H1 (cell line): ENCODE data around the gene COL11A2. TPM values are rescaled to one million over a fixed set of nuclear protein-coding genes. Genes with fewer than 3 reads are reported as not detected.

ENCODE experiments used
- CTCF ChIA-PET: fragments of 300-600 bp; sonication (Branson Sonifier 250); formaldehyde crosslinking; loops from one replicate; lab custom pipeline; 2021; ENCODE audit not compliant: partially characterized antibody; lab: Charles Lee
- POLR2A ChIA-PET: fragments of 300-600 bp; sonication (Branson Sonifier 250); formaldehyde crosslinking; loops from one replicate; lab custom pipeline; 2021; ENCODE audit warnings: inconsistent platforms; ENCODE audit not compliant: partially characterized antibody; lab: Charles Lee
- DNase-seq, 2 experiments: peaks; one replicate each; pipeline versions ENCODE4 v3.0.0 to v3.0.0-alpha.2; 2010 to 2022; ENCODE audit warnings: low spot score in 2 of 2, low read depth in 1 of 2, mixed read lengths in 1 of 2
- FAIRE-seq: peaks from 2 replicates; lab custom pipeline; 2011; peaks lifted over from hg19 to GRCh38; lab: Jason Lieb, UNC
- H2AFZ ChIP-seq: 2 replicates; pipeline ENCODE4 v1.8.1; 2012; ENCODE audit warnings: low read length, inconsistent platforms
- H2AK5ac ChIP-seq: 2 replicates; pipeline ENCODE4 v1.6.1; 2013; ENCODE audit warnings: low read depth, low read length
- H2BK120ac ChIP-seq: replicated peaks from 2 replicates; pipeline ENCODE3; 2013; ENCODE audit warnings: low read depth, low read length, inconsistent platforms
- H2BK12ac ChIP-seq: 2 replicates; pipeline ENCODE4 v1.6.1; 2013; ENCODE audit warnings: low read depth, low read length
- H2BK15ac ChIP-seq: 2 replicates; pipeline ENCODE4 v1.6.1; 2013; ENCODE audit warnings: low read length
- H2BK20ac ChIP-seq: 2 replicates; pipeline ENCODE4 v1.6.1; 2013; ENCODE audit warnings: low read length
- H2BK5ac ChIP-seq: 2 replicates; pipeline ENCODE4 v1.6.1; 2013; ENCODE audit warnings: low read depth, low read length
- H3K14ac ChIP-seq: 2 replicates; pipeline ENCODE4 v1.6.1; 2013; ENCODE audit warnings: inconsistent platforms; ENCODE audit not compliant: insufficient read length
- H3K18ac ChIP-seq: 2 replicates; pipeline ENCODE4 v1.6.1; 2013; ENCODE audit warnings: low read length; ENCODE audit errors: extremely low read depth
- H3K23ac ChIP-seq: 2 replicates; pipeline ENCODE4 v1.6.1; 2013; ENCODE audit warnings: inconsistent platforms; ENCODE audit not compliant: insufficient read length
- H3K23me2 ChIP-seq: 2 replicates; pipeline ENCODE4 v1.6.1; 2013; ENCODE audit warnings: low read depth, low read length
- H3K27ac ChIP-seq: 2 replicates; pipeline ENCODE4 v1.6.1; 2011; ENCODE audit warnings: low read depth, low read length, inconsistent platforms
- H3K27me3 ChIP-seq, 4 experiments: replicated peaks in 1 of 4; 1 replicate in 1 of 4; 2 replicates in 3 of 4; pipeline versions ENCODE4 v1.6.1 to v1.8.1; 2011 to 2013; ENCODE audit warnings: low read length in 3 of 4, mild to moderate bottlenecking in 3 of 4, inconsistent platforms in 2 of 4, mixed read lengths in 2 of 4, moderate library complexity in 1 of 4; ENCODE audit not compliant: control insufficient read depth in 3 of 4, insufficient read depth in 3 of 4; ENCODE audit errors: extremely low read depth in 1 of 4
- H3K36me3 ChIP-seq, 4 experiments: 2 replicates each; pipeline versions ENCODE4 v1.6.1 to v1.8.1; 2011 to 2013; ENCODE audit warnings: mild to moderate bottlenecking in 4 of 4, low read length in 3 of 4, moderate library complexity in 2 of 4, control low read depth in 1 of 4, inconsistent platforms in 1 of 4; ENCODE audit not compliant: insufficient read depth in 4 of 4, control insufficient read depth in 2 of 4
- H3K4ac ChIP-seq: replicated peaks from 2 replicates; pipeline ENCODE3; 2013; ENCODE audit warnings: low read length, low read depth, mixed read lengths, inconsistent platforms; ENCODE audit not compliant: insufficient read length
- H3K4me1 ChIP-seq, 4 experiments: replicated peaks in 1 of 4; 1 replicate in 1 of 4; 2 replicates in 3 of 4; pipeline versions ENCODE4 v1.6.1 to v1.8.1; 2011 to 2013; ENCODE audit warnings: low read length in 3 of 4, inconsistent platforms in 2 of 4, mixed read lengths in 1 of 4; ENCODE audit not compliant: insufficient read depth in 4 of 4, control insufficient read depth in 3 of 4
- H3K4me2 ChIP-seq, 2 experiments: 2 replicates each; pipeline versions ENCODE4 v1.6.1 to v1.8.1; 2011 to 2013; ENCODE audit warnings: low read depth in 2 of 2, low read length in 2 of 2, control low read depth in 1 of 2, inconsistent platforms in 1 of 2, mild to moderate bottlenecking in 1 of 2; ENCODE audit not compliant: insufficient read depth in 1 of 2
- H3K4me3 ChIP-seq, 4 experiments: fragments of 200-600, 300-600 bp in 1 of 4; sonication (generic), shearing (Covaris generic), sonication (Bioruptor Twin) in 1 of 4; 2 replicates each; pipeline versions ENCODE4 v1.5.1 to v1.8.1; 2011 to 2016; ENCODE audit warnings: low read length in 4 of 4, low read depth in 3 of 4, control low read depth in 2 of 4, inconsistent platforms in 2 of 4, mild to moderate bottlenecking in 2 of 4, mixed read lengths in 1 of 4, moderate library complexity in 1 of 4; ENCODE audit not compliant: insufficient read depth in 2 of 4; ENCODE audit errors: extremely low read depth in 1 of 4
- H3K56ac ChIP-seq: replicated peaks from 2 replicates; pipeline ENCODE3; 2013; ENCODE audit warnings: low read depth, mild to moderate bottlenecking, mixed read lengths, low read length, inconsistent platforms; ENCODE audit not compliant: insufficient read length
- H3K79me1 ChIP-seq: 2 replicates; pipeline ENCODE4 v1.6.1; 2013; ENCODE audit warnings: low read depth, low read length, control low read depth
- H3K79me2 ChIP-seq, 2 experiments: 2 replicates each; pipeline versions ENCODE4 v1.6.1 to v1.8.1; 2012 to 2013; ENCODE audit warnings: low read length in 2 of 2, mild to moderate bottlenecking in 2 of 2, inconsistent platforms in 1 of 2; ENCODE audit not compliant: insufficient read depth in 2 of 2, control insufficient read depth in 1 of 2
- H3K9ac ChIP-seq, 4 experiments: replicated peaks in 1 of 4; 1 replicate in 1 of 4; 2 replicates in 3 of 4; pipeline versions ENCODE4 v1.6.1 to v1.8.1; 2011 to 2013; ENCODE audit warnings: low read depth in 3 of 4, low read length in 3 of 4, control low read depth in 2 of 4, mild to moderate bottlenecking in 2 of 4, moderate library complexity in 2 of 4, inconsistent platforms in 1 of 4; ENCODE audit errors: extremely low read depth in 1 of 4
- H3K9me3 ChIP-seq, 2 experiments: 2 replicates each; pipeline versions ENCODE4 v1.6.1 to v1.8.1; 2012 to 2013; ENCODE audit warnings: mild to moderate bottlenecking in 2 of 2, moderate library complexity in 2 of 2, control low read depth in 1 of 2, inconsistent platforms in 1 of 2, low read depth in 1 of 2, low read length in 1 of 2, mixed read lengths in 1 of 2; ENCODE audit not compliant: insufficient read depth in 2 of 2
- H4K20me1 ChIP-seq, 2 experiments: replicated peaks in 1 of 2; 2 replicates each; pipeline versions ENCODE3 to v1.8.1; 2011 to 2013; ENCODE audit warnings: inconsistent platforms in 2 of 2, low read length in 2 of 2, mild to moderate bottlenecking in 1 of 2; ENCODE audit not compliant: insufficient read depth in 2 of 2, control insufficient read depth in 1 of 2
- H4K5ac ChIP-seq: 2 replicates; pipeline ENCODE4 v1.6.1; 2013; ENCODE audit warnings: low read length, low read depth, mixed read lengths, inconsistent platforms; ENCODE audit not compliant: insufficient read length
- H4K8ac ChIP-seq: 2 replicates; pipeline ENCODE4 v1.8.0; 2013; ENCODE audit warnings: mild to moderate bottlenecking, moderate library complexity, low read length, inconsistent platforms; ENCODE audit not compliant: insufficient read depth; ENCODE audit errors: extremely low read depth
- H4K91ac ChIP-seq: replicated peaks from 2 replicates; pipeline ENCODE3; 2013; ENCODE audit warnings: low read length, mixed read lengths, inconsistent platforms; ENCODE audit not compliant: insufficient read length
- CBX5 ChIP-seq: fragments of 300-800, 300-1000 bp; sonication (generic); IDR thresholded peaks from 2 replicates; pipeline ENCODE4 v1.7.1; 2016; ENCODE audit warnings: antibody characterized with exemption, low read length, low read depth
- CHD1 ChIP-seq: IDR thresholded peaks from 2 replicates; pipeline ENCODE4 v1.6.1; 2012; ENCODE audit warnings: low read depth, low read length, improper control_type of control experiment
- HDAC6 ChIP-seq: IDR thresholded peaks from one replicate; pipeline ENCODE4 v1.7.1; 2012; ENCODE audit warnings: low read depth, mild to moderate bottlenecking, inconsistent platforms, low read length, moderate library complexity
- JUND ChIP-seq: IDR thresholded peaks from 2 replicates; pipeline ENCODE4 v1.6.1; 2011; ENCODE audit warnings: mild to moderate bottlenecking, improper control_type of control experiment, low read length
- RXRA ChIP-seq: IDR thresholded peaks from 2 replicates; pipeline ENCODE4 v1.6.1; 2011; ENCODE audit warnings: low read depth, mild to moderate bottlenecking, low read length, moderate library complexity; ENCODE audit not compliant: insufficient read depth
- SP1 ChIP-seq: IDR thresholded peaks from 2 replicates; pipeline ENCODE4 v1.6.1; 2011; ENCODE audit warnings: low read depth, low read length
- SP4 ChIP-seq: IDR thresholded peaks from 2 replicates; pipeline ENCODE4 v1.6.1; 2012; ENCODE audit warnings: low read length, inconsistent platforms
- SRF ChIP-seq: IDR thresholded peaks from 2 replicates; pipeline ENCODE4 v1.6.1; 2011; ENCODE audit warnings: mild to moderate bottlenecking, low read depth, low read length, moderate library complexity
- USF2 ChIP-seq: IDR thresholded peaks from 2 replicates; pipeline ENCODE4 v1.6.1; 2011; ENCODE audit warnings: low read length, improper control_type of control experiment
- polyA plus RNA-seq, 7 experiments: library from polyadenylated mRNA; depleted of rRNA in 3 of 7; stranded (reverse) in 5 of 7; unstranded in 2 of 7; fragments of >200 nt in 5 of 7; fragments of 200-250 nt in 2 of 7; gene quantifications; 1 replicate in 5 of 7; 2 replicates in 1 of 7; 4 replicates in 1 of 7; pipeline versions ENCODE4 v1.2.1 to v1.2.3, GENCODE V29; 2011 to 2013; ENCODE audit warnings: missing spikeins in 2 of 7, mixed read lengths in 2 of 7
- total RNA-seq: library from RNA; stranded (reverse); fragmentation: NEBNext Ultra II Directional; extraction: Animal tissue kit (Norgen Biotek cat#: 25700); gene quantifications from 2 replicates; pipeline ENCODE4 v1.2.1, GENCODE V29; 2021

COL11A2 gene
- total and polyA plus RNA-seq, 2 of the 8 experiments (the other 6 are each of a cell fraction or from before 2014, with no cell fraction given), result 2.8 to 3.8 TPM

- no peaks in the 10 kb centered on the region for H3K79me1 ChIP-seq
- no peak for FAIRE-seq
- no peak overlapping the region for H2AFZ ChIP-seq
- no peaks in the 10 kb centered on the region for H3K36me3 ChIP-seq
- POLR2A ChIA-PET, result interaction anchor here (1.6 to 1.8 kb wide), 2 partner anchors 12 to 35 kb away, joined by 7 to 9 read pairs; partner anchors contain the start of genes RPS18 and VPS52
- no peak overlapping the region for H3K4me2 ChIP-seq
- no peak overlapping the region for H4K91ac ChIP-seq
- H2BK5ac ChIP-seq, result no peak overlapping the region
- no peak overlapping the region for H2AK5ac ChIP-seq
- H4K5ac ChIP-seq, result no peak overlapping the region
- H3K9ac ChIP-seq, result no peak overlapping the region
- DNase-seq, result no peak
- H3K27ac ChIP-seq, result no peak overlapping the region
- H3K23me2 ChIP-seq, result no peaks in the 10 kb centered on the region; the same call in 1 of the 2 replicates
- H3K9me3 ChIP-seq, result no peaks in the 10 kb centered on the region
- H3K14ac ChIP-seq, result no peak overlapping the region
- CTCF ChIA-PET, result interaction anchor here (0.6 to 11.0 kb wide), 4 partner anchors 12 to 75 kb away, joined by 3 to 107 read pairs (median 4); partner anchors contain the start of gene RING1
- H2BK12ac ChIP-seq, result no peak overlapping the region
- no peak overlapping the region for H2BK120ac ChIP-seq
- no peaks in the 10 kb centered on the region for H3K79me2 ChIP-seq
- no peak overlapping the region for H2BK20ac ChIP-seq
- H3K23ac ChIP-seq, result no peak overlapping the region
- H2BK15ac ChIP-seq, result no peak overlapping the region
- TF ChIP-seq JUND, result no peak
- TF ChIP-seq SP1, result no peak
- TF ChIP-seq USF2, result no peak
- TF ChIP-seq HDAC6, result no peak
- TF ChIP-seq SRF, result no peak
- no peak for TF ChIP-seq RXRA
- TF ChIP-seq SP4, result no peak
- no peak for TF ChIP-seq CBX5
- no peak for TF ChIP-seq CHD1
- H3K18ac ChIP-seq, result no peak overlapping the region
- peaks cover 0 to 3% (median 0%) of the 10 kb centered on the region in 4 experiments; a peak in 1 of 7 replicates for H3K27me3 ChIP-seq
- H3K4ac ChIP-seq, result no peak overlapping the region
- H3K4me1 ChIP-seq, result peaks cover 0 to 3% (median 2%) of the 10 kb centered on the region in 4 experiments; a peak in 3 of 7 replicates
- H4K20me1 ChIP-seq, result no peaks in the 10 kb centered on the region
- no peak overlapping the region for H4K8ac ChIP-seq
- no peak overlapping the region for H3K4me3 ChIP-seq
- no peak overlapping the region for H3K56ac ChIP-seq
Observed at GRCh38 chr6:33236328-33236727, 44.1 kb upstream of the COL11A2 start.
